GM19467 (cell line): ENCODE results near the gene CASP7.
"Not testable (repeated sequence)": the region's sequence is repeated elsewhere in the genome, so short reads cannot be mapped to it uniquely, and the experiment has no call there.

Experiments used
- ATAC-seq: cut with Tn5 transposase; IDR thresholded peaks from one replicate; pipeline ENCODE4 v1.9.1; 2021; ENCODE audit warnings: mild to moderate bottlenecking, moderate library complexity; ENCODE audit not compliant: unreplicated experiment

CASP7 gene

DNA sequence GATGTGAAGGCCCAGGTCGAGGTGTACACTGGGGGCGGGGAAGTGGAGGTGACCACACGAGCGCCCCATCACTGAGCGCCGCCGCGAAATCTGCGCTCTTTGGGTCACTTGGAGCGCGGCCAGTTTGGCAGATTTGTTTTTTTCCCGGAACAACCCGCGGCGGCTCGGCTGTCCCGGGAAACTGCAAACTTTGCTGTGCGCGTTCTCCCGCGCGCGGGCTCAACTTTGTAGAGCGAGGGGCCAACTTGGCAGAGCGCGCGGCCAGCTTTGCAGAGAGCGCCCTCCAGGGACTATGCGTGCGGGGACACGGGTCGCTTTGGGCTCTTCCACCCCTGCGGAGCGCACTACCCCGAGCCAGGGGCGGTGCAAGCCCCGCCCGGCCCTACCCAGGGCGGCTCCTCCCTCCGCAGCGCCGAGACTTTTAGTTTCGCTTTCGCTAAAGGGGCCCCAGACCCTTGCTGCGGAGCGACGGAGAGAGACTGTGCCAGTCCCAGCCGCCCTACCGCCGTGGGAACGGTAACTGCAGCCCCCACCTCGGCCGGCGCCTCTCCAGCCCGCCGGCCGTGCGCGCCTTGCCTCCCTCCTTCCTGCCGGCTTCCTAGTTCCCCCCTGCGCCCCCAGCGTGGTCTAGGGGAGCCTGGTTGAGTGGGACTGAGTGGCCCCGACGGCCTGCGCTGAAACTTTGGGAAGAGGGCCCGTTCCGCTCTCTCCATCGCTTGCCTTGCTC is at the start of gene CASP7:
TSS of gene CASP7 (plus strand) at position 450 of the 727 bp plus-strand sequence. CDS start 17,582 bp downstream, outside the sequence.
- ATAC-seq: peak; percentile 70

DNA sequence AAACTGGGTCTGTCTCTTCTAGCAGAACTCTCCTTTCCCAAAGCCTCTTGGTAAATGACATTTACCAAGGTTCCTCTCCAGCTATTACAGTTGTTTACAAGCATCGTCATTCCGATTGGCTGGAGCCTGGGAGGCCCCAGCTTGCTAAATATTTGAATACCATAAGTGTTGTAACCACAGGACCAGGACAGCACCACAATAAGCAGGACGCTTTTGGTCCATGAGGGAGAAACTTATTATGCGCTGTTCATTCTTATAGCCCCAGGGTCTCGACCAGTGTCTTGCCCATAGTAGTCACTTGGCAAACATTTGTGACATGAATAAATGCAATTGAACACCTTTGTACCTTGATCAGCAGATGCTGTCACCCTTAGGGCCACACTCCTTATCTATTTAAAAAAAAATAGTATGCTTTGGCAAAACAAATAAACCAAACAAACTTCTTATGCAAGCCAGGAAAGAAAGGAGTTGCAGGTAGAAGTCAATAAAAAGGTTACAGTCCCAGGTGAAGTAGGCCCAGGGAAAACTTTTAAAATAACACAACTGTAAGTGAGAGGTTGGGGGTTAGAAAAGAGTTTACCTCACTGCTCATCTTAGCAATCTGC is 48.7 kb upstream of the CASP7 start:
- ATAC-seq: no peak

DNA sequence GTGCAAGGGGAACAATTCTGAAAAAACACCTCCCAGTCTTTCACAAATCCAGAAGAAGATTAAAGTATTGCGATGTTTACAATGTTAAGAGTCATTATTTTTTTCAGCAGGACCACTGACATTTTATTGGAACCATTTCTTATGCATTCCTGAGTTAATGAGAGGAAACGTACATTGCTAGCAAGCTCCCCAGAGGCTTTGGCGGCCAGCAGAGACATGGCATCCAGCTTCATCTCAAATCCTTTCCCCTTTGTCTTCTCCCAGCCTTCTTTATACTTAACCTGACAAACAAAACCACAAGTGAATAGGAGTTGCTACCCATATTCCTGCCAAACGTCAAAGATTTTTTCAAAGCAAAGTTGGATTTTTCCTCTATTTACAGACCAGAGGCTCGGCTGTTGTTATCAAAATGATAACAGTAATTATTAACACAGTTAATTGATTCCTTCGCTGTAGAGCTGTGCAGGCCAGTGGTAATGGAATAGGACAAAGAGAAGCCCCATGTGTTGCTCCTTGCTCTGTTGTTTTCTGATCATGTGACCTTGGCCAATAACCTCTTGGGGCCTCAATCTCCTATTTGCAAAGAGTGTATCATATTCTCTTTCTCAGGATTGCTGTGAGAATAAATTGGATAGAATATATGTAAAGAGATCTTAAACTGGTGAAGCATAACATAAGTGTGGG is 47.9 kb upstream of the CASP7 start:
- ATAC-seq: no peak

DNA sequence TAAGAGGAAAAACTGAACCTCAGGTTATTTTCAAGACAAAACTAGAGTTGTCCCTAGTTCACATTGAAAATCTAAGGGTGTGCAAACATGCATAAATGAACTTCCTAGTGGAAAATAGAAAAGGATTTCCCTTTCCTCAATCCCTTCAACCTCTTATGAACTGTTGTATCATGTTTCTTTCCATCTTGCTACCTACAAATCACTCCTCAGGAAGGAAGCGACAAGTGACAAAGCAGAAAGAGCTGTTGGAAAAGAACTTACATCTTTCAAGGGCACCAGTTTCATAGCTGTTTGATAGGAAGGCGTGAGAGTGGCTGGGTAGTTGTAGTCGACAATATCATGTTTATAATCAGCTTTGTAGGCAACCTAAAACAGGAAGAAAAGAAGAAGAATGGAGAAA is 39.7 kb upstream of the CASP7 start:
- ATAC-seq: no peak

DNA sequence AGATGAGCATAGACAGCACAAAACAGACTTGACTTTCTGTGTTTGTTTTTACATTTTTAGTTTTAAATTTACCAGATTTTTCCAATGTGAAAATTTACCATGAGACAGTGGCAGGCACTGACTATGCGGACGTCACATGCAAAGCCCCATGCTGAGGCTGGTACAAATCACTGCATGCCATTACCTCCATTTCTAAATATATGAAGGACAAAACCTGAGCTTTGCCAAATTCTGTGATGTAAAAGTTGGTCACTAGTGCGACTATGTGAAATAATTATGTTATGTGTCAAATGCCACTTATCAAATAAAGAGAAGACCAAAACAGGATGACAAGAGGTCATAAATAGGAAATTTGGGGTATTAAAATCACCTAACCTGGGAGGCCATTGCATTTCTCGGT is 38.0 kb upstream of the CASP7 start:
- ATAC-seq: no peak

DNA sequence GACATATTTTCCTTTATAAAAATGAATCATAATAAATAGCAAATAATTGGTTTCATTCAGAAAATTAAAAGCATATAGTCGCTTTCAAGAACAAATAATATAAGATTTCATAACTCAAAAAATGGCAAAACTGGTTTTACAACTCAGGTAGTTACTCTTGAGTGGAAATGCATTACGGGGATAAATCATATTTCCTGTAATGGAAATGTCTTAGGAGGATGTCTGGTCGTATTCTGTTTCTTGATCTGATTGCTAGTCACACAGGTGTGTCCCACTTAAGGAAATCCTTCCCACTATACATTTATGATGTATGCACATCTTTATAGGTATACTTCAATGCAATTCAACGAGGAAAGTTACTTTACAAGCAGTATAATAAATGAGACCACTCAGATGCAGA is 36.5 kb upstream of the CASP7 start:
- ATAC-seq: no peak

DNA sequence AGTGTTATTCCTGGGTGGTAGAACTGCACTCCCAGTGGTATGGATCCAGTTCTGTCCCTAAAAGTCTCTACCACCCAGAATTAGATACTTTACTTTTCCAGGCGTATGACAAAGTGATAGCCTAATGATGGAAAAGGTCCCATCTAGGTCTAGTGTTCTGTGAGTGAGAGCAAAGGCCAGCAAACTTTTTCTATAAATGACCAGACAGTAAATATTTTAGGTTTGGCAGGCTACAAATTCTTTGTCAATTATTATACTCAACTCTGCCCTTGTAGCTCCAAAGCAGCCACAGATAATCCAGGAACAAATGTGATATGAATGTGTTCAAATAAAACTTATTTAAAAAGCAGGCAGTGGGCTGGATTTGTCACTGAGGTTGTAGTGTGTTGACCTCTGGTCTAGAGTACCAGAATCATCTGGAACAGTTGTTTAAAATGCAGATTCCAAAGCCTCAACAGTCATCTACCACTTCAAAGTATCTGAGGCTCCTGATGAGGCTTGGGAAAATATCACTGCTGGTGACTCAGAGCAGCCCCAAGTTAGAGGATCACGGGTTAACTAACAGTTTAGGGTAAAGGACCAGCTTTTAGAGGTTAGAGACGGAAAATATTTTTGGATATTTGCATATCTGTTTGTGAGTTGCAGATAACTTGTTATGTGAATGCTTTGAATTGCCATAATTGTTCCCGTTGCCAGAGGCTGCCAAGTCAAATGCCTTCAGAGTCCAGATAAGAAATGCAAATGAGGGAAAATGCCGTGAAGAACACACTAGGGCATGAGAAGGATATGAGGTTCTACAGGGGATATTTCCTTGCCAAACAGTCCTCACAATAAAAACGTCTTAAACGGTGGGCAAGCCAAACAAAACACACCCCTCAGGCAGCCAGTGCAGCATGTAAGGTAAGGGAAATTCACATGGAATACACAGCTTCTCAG is 35.3 kb upstream of the CASP7 start:
- no peak for ATAC-seq

DNA sequence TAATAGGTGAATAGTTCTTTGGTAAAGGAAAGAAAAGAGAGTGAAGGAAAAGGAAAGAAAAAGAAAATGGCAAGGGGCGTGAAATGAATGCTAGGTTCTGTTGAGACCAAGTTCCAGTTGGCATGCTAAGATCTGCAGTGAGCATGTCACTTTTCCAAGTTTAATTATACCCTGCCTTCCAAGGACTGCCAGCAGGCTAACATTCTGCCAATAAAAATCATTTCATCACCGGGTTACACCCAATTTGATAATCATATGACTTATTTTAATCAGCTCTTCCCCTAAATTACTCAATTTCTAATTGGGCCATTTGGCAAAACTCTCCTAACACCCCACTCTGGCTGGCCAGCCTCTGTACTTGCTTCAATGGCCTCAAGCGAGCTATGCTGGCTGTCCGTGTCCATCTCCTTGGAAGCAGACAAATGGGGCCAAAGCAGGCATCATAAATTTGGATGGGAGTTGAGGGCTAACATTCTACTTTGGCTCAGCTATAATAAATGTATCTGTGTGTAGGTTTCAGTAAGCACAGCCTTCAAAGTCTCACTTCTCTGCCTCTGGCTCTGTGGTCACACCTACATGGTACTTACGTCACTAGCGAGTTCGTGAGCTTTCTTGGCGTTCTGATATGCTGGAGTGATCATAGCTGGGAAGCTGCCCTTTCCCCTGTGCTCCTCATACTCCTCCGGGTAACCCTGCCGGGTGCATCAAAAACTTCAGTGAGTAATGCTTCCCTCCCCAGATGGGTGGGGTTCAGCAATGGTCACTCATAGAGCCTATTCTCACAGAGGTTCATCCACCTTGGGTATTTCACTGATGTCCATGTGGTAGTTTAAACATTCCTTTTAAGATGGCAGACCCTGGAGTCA is 33.1 kb upstream of the CASP7 start:
- ATAC-seq: no peak

DNA sequence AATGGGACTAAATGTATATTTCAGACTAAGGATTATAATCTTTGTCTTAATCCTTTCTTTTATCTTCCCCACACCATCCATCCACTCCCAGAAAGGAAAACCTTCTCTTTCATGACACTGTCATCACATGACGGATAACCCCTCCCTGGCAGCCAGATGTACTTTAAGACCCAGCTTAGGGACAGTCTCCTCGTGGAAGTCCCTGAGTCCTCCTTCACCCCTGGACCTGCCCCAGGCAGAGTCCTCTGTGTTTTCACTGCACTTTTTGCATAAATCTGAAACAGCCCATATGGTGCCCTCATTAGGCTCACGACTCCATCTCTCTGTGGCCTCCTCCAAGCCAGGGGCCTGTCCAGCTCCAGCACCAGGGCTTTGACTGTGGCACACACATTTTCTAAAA is 31.9 kb upstream of the CASP7 start:
- no peak for ATAC-seq

DNA sequence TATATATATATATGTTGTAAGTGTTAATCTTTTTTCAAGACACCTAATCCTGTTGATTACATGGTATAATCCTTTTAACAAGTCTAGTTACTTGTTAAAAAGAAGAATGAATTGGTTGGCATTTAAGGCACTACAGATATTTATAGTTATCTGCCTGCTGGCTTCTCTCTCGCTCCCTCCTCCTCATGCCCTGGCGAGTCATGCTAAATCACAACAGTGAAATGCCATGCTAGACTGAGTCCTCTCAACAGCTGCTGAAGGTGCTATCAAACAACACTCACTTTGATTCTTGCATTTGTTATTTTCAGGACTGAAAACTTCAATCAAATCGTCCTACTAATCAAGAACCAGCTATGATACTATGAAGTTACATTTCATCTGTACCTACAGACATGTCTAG is 31.2 kb upstream of the CASP7 start:
- no peak for ATAC-seq

DNA sequence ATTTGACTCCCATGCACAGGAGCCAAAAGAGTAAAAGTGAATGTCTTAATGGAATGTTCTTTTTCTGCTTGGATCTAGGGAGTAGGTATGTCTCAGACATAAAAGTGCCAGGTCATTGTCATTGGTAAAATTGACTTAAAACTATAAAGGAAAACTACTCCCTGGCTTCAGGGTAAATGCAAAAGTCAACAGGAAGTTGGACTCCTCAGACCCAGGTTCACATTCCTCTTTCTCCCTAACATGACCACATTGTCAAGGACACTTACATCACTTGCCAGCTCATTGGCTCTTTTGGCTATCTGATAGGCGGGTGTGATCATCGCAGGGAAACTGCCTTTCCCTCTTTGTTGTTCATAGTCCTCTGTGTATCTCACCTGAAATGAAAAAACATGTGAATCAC is 29.5 kb upstream of the CASP7 start:
- ATAC-seq: no peak

DNA sequence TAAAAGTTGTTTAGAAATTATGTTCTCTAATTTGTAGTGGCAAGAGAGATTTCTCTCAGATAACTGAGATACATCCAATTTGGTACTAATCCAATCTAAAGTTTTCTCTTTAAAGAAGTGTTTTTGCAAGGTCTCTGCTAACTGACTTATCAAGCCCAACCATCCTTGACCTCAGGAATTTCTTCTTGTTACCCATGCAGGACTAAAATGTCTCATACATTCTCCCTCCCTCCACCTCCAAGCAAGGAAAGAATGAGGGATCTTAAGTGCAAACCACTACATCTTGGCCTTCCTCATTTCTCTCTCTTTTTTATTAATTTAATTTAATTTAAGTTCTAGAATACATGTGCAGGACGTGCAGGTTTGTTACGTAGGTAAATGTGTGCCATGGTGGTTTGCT is 28.7 kb upstream of the CASP7 start:
- no peak for ATAC-seq

DNA sequence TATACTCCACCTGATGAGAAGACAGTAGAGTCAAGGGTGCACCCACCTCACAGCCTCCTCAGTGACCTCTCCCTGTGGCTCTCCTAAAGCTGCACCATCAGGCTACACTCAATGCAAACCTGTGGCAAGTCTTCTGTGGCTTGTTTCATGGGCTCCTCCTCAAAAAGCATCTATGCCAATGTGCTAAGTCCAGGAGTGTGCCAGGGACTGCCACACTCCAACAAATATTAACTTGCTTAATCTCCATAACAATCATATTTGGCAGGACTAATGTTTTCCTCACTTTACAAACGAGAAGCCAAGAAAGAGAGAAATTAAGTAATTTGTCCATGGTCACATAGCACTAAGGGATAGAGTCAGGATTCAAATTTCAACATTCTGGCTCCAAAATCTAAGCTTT is 27.8 kb upstream of the CASP7 start:
- ATAC-seq: no peak

DNA sequence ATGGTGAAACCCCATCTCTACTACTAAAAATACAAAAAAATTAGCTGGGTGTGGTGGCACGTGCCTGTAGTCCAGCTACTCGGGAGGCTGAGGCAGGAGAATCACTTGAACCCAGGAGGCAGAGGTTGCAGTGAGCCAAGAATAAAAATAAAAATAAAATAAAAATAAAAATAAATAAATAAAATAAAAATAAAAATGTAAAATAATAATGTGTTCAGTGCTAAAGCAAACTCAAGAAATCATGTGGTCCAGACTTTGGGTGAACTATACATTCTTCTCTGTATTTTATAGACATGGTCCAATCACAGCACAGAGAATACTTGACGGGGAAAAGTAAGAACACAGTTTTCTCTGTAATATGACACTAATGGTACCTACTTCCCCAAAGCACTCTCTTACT is 27.3 kb upstream of the CASP7 start:
- not testable (repeated sequence) for ATAC-seq

DNA sequence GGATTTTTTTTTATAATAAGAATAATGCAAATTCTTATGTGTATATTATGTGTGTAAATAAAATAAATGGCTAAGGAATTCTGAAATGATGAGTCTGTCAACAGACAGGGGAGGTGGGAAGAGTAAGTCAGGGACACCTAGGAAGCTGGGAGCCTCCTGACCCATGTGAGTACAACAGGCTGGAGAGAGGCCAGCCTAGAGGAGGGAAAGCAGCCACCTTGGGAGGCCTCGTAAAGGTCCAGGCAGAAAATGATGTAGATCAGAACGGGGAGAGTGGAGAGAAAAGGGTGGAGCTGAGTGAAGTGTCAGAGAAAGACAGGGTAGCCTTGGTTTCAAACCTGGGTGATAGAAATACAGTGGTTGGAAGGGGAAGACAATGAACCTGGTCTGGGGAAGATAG is 22.8 kb upstream of the CASP7 start:
- no peak for ATAC-seq

DNA sequence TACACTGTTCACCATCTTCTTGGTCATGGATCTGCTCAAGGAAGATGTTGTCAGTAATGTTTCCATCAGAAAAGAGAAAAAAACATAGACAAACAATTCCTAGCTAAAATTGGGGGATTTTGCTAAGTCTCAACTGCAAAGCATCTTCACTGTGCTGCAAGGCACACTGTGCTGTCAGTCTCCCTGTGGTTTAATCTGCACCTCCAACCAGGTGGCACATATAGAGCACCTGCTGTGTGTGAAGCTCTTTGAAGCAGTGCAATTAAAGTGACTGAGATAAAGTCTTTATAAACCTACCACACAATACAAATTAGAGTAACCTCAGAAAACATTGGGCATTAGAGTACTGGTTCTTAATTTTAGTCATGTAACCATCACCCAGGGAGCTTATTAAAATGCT is 22.2 kb upstream of the CASP7 start:
- ATAC-seq: no peak

DNA sequence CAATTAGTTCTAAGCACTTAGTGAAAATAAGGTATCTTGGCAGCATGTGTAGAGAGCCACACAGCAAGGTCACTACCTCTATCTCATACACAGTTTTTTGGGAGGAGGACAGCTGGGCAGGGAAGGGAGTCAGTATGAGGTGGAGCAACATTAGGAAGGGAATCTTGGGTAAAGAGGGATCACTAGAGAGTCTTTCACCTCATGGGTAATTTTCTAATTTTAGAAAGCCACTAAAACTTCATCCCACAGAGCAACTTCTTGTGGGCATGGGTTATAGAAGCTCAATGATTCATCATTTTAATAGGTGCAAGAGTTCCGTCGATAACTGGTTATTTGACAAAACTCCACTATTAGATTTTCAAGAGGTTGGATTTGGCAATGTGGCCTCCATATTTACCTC is 18.4 kb upstream of the CASP7 start:
- ATAC-seq: no peak

DNA sequence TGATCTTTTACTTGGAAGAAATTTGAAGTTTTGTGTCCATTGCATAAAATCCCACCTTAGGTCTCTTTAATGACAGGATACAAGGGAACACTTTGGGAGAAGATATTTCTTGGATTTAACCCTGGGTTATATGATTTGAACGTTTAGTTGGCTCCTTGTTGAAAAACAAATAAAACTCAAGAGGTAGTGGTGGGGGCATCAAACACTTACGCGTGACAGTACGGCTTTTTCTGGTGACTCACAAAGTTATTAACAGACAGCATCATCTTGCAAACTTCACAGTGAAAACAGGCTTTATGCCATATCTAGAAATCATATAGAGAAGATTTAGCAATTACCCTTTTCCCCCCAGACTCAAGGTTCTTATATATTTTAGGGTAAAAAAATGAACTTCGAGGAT is 16.6 kb upstream of the CASP7 start:
- no peak for ATAC-seq

DNA sequence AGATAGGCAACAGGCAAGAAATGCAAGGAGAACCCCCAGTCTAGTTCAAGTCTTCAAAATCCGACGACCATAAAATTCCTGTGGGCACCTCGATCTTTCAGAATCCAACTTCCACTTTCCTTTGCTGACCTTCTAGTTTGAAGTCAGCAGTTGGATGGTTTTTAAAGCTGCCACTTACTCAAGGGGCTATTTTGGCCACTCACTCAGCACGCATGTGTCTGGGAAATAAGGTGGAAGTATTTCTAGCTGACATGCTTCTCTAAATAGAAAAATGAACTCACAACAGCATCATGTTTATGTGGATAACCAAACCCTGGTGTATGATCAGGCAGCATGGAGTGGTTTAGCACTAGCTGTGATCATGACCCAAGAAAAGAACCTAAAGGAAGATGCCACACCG is 15.8 kb upstream of the CASP7 start, which contains the start of gene NRAP:
TSS of gene NRAP (minus strand) at position 134 of the 400 bp plus-strand sequence. CDS start 159 bp downstream, outside the sequence.
- no peak for ATAC-seq

DNA sequence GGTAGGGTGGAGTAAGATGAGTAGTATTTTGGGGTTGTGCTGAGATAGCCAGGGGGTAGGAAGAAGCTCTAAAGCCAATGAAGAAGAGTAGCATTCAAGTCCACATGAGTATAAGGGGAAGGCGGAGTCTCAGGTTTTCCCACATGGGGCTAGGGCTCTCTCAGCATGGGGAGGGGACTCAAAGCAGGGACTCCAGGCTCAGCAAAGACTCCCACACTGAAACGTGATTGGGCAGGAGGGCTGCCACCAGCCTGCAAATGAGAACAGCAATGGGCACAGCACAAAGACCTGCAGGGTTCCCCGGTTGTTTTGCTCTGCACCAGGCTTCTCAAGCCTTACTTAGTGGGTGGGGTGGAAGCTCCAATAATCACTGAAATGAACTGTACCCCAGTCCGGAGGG is 14.4 kb upstream of the CASP7 start:
- no peak for ATAC-seq
